AG09309 (cell line): Measurements from ENCODE around the gene XRCC1.
A peak's percentile ranks its signal among the peaks of the same experiment; 100 is the strongest.

Experiments used
- DNase-seq: peaks from one replicate; pipeline ENCODE4 v3.0.0-alpha.2; 2010; ENCODE audit warnings: low read depth
- H3K4me3 ChIP-seq: 2 replicates; pipeline ENCODE4 v1.5.1; 2011; ENCODE audit warnings: mild to moderate bottlenecking, low read depth, low read length, moderate library complexity; ENCODE audit not compliant: control insufficient read depth
- CTCF ChIP-seq: IDR thresholded peaks from 2 replicates; pipeline ENCODE4 v1.5.1; 2011; ENCODE audit warnings: mild to moderate bottlenecking, low read depth, low read length, inconsistent platforms; ENCODE audit not compliant: insufficient read depth, control insufficient read depth; ENCODE audit errors: missing control alignments

XRCC1 gene

GRCh38 chr19:43505186-43505456, 70.2 kb downstream of the XRCC1 start:
- TF ChIP-seq CTCF: no peak
- no peak overlapping the region; the same call in 1 of the 2 replicates for H3K4me3 ChIP-seq
- DNase-seq: no peak

DNA sequence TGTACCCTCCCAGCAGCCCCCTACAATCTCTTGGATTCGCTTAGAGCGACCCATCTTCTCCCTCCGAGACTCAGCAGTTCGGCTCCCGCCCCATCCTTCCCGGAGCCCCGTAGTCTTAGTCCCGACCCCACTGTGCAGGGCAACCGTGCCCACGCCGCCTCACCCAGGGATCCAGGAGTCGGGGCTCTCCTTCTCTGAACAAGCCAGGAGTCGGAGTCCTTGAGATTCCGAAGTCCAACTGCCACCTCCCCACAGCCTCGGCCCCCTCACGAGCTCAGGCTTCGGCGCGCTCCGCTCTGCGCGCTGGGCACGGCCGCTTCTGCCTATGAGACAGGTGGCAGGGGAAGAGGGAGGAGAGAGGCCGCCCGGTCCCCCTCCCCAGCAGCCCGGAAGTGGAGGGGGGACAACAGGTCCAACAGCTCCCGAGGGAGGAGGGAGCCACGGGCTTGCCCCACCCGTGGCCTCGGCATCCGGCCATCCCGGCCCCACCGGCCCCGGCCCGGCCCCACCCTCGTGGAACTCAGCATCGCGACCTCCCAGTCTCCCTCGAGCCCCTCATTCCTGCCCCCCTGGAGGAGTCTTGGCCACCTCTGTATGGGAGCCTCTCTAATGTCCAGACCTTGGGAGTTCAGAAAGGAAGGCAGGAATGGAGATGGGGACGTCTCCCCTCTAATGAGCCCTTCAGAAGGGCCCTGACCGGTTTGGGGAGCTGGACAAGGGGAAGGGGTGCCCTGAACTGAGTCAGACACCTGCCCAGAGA, 70.7 kb downstream of the XRCC1 start, which contains the start of gene PHLDB3:
Gene PHLDB3 (minus strand): TSS at position 321 of the 760 bp plus-strand sequence. CDS start 628 bp downstream, outside the sequence.
- H3K4me3 ChIP-seq: peak within 1 kb of the TSS; percentile 62
- no peak for DNase-seq
- TF ChIP-seq CTCF: no peak

DNA sequence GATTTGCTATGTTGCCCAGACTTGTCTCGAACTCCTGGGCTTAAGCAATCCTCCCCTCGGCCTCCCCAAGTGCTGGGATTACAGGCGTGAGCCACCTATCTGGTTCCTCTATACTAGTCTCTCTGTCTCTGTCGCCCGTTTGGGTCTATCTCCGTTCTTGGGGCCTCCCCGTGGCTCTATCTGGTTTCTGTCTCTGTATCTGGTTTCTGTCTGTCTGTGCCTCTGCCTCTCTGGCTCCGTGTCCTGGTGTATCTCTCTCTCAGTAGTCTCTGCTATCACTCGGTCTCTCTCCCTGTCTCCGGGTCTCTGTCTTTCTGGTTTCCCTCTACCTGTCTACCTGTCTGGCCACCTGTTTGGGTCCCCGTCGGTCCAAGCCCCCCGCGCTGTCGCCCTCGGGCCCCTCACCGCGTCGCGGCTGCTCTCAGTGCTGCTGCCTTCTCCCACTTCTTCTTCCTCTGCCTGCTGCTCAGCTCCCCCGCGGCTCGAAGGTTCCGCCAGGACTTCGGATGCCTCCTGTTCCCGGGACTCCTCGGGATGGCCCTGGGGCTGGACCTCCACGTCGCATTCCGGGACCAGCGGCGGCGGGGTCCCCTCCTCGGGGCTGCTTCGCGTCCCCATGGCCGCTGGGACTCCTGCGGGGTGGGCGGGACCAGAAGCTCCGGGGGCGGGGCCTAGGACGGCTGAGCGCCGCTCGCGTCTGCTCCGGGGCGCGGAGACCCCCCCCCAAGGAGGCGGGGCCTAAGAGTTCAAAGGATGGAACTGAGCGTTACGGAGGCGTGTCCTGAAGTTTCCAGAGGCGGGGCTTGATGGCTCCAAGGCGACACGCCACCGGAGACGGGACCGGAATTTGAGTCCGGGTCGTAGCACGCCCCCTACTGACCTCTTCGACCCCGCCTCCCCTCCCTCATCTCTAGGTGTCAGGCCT, 71.6 kb downstream of the XRCC1 start:
- peak overlapping the region; percentile 62 for H3K4me3 ChIP-seq
- TF ChIP-seq CTCF: no peak
- peak; percentile 39 for DNase-seq

DNA sequence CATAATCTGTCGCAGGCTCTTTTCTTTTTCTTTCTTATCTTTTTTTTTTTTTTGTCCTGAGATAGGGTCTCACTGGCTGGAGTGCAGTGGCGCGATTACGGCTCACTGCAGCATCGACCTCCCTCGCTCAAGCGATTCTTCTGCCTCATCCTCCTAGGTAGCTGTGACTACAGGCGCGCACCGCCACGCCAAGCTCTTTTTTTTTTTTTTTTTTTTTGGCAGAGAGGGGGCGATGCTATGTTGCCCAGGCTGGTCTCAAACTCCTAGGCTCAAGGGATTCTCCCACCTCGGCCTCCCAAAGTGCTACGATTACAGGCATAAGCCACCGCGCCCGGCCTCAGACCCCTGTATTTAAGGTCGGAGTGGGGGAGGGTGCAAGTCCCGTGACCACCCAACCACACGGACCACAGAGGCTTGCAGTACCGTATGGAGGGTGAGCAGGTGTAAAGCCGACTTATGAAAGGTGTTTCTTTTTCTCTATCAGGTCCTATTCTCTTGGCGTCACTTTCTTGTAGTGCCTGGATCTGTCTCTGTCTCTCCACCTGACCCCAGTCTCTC, 72.8 kb downstream of the XRCC1 start:
- no peak for DNase-seq
- H3K4me3 ChIP-seq: no peak overlapping the region
- no peak for TF ChIP-seq CTCF

DNA sequence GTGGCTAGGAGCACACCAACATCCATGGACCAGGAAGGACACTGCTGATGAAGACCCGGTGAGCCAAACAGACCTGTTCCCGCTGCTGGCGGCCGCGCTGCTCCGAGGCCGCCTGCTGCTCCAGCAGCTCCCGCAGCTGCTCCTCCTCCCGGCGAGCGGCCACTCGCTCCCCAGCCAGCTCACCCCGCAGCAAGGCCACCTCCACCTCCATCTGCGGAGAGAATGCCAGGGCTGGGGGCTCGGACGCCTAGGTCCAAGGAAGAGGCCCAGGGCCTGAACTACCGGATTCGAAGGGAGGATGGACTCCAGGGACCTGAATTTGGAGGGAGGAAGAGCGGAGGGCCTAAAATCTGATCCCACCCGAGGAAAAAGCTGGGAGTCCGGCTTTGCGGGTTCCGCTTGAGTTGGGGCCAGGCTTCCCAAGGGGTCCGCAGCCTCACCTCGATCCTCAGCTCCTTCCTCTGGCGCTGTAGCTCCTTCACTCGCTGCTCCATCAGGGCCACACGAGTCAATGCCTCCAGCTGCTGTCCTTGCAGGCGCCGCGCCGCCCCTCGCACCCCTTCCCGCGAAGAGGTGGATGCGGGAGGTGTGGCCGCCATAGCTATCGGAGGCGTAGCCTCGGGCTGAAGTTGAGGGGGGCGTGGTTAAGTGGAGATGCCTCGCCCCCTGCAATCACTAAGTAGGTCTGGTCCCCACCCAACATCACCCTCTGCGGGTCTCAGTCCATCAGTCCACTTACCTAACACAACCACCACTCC, 73.5 kb downstream of the XRCC1 start:
- TF ChIP-seq CTCF: no peak
- DNase-seq: no peak
- no peak overlapping the region for H3K4me3 ChIP-seq

DNA sequence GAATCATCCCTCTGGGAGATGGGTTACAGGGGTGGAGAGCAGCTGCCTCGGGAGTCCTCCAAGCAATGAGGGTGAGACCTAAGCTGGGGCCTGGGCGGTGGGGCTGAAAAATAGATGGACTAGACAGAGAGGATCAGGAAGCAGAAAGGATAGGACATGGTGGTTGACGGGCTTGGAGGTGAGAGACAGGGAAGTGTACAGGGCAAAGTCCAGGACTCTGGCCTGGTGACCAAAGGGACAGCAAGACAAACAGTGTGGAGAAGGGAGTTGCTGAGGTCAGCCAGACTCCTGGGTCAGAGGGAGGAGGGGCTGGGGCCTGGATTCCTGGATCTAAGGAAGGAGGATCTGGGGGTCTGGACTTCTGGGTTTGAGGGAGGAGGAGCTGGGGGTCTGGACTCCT, 76.3 kb downstream of the XRCC1 start:
- no peak overlapping the region for H3K4me3 ChIP-seq
- TF ChIP-seq CTCF: no peak
- no peak for DNase-seq
